B cell (primary cell): Measurements from ENCODE around the gene PTPRE.

ENCODE experiments used
- CTCF ChIP-seq: fragments of 200-600 bp; IDR thresholded peaks from one replicate; pipeline ENCODE4 v1.8.0; 2022; ENCODE audit warnings: antibody characterized with exemption, mild to moderate bottlenecking
- EZH2 ChIP-seq: IDR thresholded peaks from 2 replicates; pipeline ENCODE4 v1.6.1; 2012; ENCODE audit warnings: borderline replicate concordance, low read depth, mild to moderate bottlenecking, moderate library complexity, low read length; ENCODE audit not compliant: insufficient read depth, poor library complexity, severe bottlenecking

GRCh38 chr10:128001363-128001745 is 94.5 kb downstream of the PTPRE start:
- TF ChIP-seq CTCF (no peak), EZH2 (no peak)
